ENCODE measurements around the gene TMEM245. TPM values are rescaled to one million over a fixed set of nuclear protein-coding genes. Genes with fewer than 3 reads are reported as not detected.

TMEM245 gene
- total and polyA plus RNA-seq, 7 donors, result 6.0 to 77.8 (median 43.5) TPM

DNA sequence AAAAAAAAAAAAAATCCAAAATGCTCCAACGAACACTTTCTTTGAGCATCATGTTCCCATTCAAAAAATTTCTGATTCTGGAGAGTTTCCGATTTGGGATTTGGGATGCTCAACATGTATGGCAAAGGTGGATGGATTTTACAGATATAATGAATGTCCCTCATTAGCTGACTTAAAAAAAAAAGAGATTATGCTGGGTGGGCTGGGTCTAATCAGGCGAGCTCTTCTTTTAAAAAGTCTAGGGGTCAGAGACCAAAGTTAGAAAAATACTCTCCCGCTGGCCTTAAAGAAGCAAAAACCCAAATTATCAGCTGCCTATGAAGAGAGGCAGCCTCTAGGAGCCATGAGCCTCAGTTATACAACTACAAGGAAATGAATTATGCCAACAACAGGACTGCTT, 91.3 kb downstream of the TMEM245 start:
- TF ChIP-seq, protein P1, sequence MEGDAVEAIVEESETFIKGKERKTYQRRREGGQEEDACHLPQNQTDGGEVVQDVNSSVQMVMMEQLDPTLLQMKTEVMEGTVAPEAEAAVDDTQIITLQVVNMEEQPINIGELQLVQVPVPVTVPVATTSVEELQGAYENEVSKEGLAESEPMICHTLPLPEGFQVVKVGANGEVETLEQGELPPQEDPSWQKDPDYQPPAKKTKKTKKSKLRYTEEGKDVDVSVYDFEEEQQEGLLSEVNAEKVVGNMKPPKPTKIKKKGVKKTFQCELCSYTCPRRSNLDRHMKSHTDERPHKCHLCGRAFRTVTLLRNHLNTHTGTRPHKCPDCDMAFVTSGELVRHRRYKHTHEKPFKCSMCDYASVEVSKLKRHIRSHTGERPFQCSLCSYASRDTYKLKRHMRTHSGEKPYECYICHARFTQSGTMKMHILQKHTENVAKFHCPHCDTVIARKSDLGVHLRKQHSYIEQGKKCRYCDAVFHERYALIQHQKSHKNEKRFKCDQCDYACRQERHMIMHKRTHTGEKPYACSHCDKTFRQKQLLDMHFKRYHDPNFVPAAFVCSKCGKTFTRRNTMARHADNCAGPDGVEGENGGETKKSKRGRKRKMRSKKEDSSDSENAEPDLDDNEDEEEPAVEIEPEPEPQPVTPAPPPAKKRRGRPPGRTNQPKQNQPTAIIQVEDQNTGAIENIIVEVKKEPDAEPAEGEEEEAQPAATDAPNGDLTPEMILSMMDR (IDR thresholded peaks at IDR 0.05), result no peak
- no peak for ATAC-seq
- Histone ChIP-seq H3K27me3 (ENCODE audit: insufficient read depth in 3 of 3, low read length in 2 of 3) (no peaks in the 10 kb centered on the region), H3K36me3 (ENCODE audit: insufficient read depth in 1 of 2, low read depth in 1 of 2) (peaks cover 0 to 32% of the 10 kb centered on the region in 2 donors), H3K4me1 (peaks cover 5% of the 10 kb centered on the region), H3K9me3 (no peaks in the 10 kb centered on the region), H3K27ac (no peak overlapping the region), H3K4me3 (no peak overlapping the region)
- 91 to 96% (median 94%) methylated on average over 4 of the region's 4 CpGs for WGBS, 3 donors
- no peak for DNase-seq
- intact Hi-C loops (cut with DNase I), result no loop called here

DNA sequence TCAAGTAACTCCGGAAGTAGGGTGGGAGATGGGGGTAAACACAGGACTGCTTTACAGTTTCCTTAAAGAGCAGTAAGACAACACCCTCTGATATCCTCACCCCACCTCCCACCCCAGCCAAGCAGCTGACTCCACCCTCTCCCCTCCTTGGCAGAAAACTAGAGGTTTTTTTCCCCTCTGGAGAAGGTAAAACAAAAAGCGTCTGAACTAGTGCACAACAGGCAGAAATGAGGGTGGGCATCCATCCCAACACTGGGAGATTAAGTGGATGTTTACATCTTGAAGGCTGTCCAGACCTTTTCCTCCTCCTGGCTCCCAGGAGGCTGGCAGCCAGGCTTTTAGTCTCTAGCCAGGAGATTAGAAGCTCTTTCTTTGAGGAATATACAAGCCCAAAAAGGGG, 92.6 kb downstream of the TMEM245 start:
- WGBS, 3 donors, result 41 to 58% (median 54%) methylated on average over 2 of the region's 2 CpGs
- DNase-seq (no peak), ATAC-seq (no peak)
- no peak overlapping the region for H3K27ac ChIP-seq
- intact Hi-C loops (cut with DNase I), result loop anchor here in 1 of 2 donors (2.0 kb wide), 1 partner anchor 76 kb away; no protein-coding TSS in a partner anchor
- H3K4me1 ChIP-seq, result peaks cover 15% of the 10 kb centered on the region
- peaks cover 0 to 19% of the 10 kb centered on the region in 2 donors for H3K36me3 ChIP-seq (ENCODE audit: insufficient read depth in 1 of 2, low read depth in 1 of 2)
- H3K4me3 ChIP-seq, result no peak overlapping the region
- H3K9me3 ChIP-seq, result no peaks in the 10 kb centered on the region
- TF ChIP-seq, protein P1 (IDR thresholded peaks at IDR 0.05), result no peak
- no peaks in the 10 kb centered on the region for H3K27me3 ChIP-seq (ENCODE audit: insufficient read depth in 3 of 3, low read length in 2 of 3)

DNA sequence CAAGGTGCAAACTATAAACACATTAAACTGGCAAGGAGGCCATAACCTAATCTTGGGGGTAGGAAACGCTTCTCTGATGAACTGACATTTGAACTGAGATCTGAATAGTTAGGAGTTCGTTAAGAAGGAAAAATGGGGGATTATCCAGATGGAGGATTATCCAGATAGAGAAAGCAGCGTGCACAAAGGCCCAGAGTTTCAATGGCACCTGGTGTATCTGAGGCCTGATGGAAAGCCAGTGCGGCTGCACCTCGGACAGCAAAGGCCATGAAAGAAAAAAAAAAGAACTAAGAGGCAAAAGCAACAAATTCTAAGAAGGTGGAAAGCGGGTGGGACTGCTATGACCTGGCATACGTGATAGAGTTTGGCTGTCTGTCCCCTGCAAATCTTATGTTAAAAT, 93.4 kb downstream of the TMEM245 start:
- H3K9me3 ChIP-seq, result no peaks in the 10 kb centered on the region
- intact Hi-C loops (cut with DNase I), result loop anchor here in 1 of 2 donors (2.0 kb wide), 1 partner anchor 76 kb away; no protein-coding TSS in a partner anchor
- peaks cover 0 to 10% of the 10 kb centered on the region in 2 donors for H3K36me3 ChIP-seq (ENCODE audit: insufficient read depth in 1 of 2, low read depth in 1 of 2)
- no peak for DNase-seq
- no peak for ATAC-seq
- peaks cover 15% of the 10 kb centered on the region for H3K4me1 ChIP-seq
- H3K27me3 ChIP-seq (ENCODE audit: insufficient read depth in 3 of 3, low read length in 2 of 3), result no peaks in the 10 kb centered on the region
- no peak overlapping the region for H3K27ac ChIP-seq
- H3K4me3 ChIP-seq, result no peak overlapping the region
- 78 to 93% (median 86%) methylated on average over 7 of the region's 7 CpGs for WGBS, 3 donors
- TF ChIP-seq, protein P1 (IDR thresholded peaks at IDR 0.05), result no peak

DNA sequence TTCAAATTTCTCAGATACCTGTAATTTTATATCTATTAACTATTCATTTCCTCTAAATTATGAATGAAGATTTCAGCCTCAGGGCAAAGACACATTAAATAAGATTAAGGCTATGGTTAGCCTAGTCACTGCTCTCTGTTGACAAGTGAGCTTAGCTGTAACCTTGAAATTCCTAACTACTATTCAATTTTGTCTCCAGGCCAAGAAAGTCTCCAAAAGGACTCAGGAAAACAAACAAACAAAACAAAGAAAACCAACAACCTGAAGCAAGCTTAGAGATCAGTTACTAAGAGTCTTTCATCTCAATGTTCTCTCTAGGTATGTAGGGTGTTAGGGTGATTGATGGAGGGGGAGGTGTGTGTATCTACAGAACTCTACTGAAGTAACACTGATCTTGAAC, 96.9 kb downstream of the TMEM245 start:
- H3K4me1 ChIP-seq, result peaks cover 19% of the 10 kb centered on the region
- no peak overlapping the region for H3K4me3 ChIP-seq
- ATAC-seq, result peak in 3 of 4 donors; percentile 39 to 64 (median 47)

More for the DNA sequence above, 96.9 kb downstream of the TMEM245 start:
- intact Hi-C loops (cut with DNase I), result no loop called here
- H3K9me3 ChIP-seq, result no peaks in the 10 kb centered on the region
- TF ChIP-seq, protein P1 (IDR thresholded peaks at IDR 0.05), result no peak
- H3K36me3 ChIP-seq (ENCODE audit: insufficient read depth in 1 of 2, low read depth in 1 of 2), result peaks cover 0 to 11% of the 10 kb centered on the region in 2 donors
- no peaks in the 10 kb centered on the region for H3K27me3 ChIP-seq (ENCODE audit: insufficient read depth in 3 of 3, low read length in 2 of 3)
- DNase-seq, result no peak
- H3K27ac ChIP-seq, result no peak overlapping the region

All from psoas muscle (tissue), 8 donors.